ENCODE data around the gene LYSMD2. TPM values are rescaled to one million over a fixed set of nuclear protein-coding genes. Genes with fewer than 3 reads are reported as not detected.

The LYSMD2 gene
- total RNA-seq, 1 donor, result 3.1 TPM

DNA sequence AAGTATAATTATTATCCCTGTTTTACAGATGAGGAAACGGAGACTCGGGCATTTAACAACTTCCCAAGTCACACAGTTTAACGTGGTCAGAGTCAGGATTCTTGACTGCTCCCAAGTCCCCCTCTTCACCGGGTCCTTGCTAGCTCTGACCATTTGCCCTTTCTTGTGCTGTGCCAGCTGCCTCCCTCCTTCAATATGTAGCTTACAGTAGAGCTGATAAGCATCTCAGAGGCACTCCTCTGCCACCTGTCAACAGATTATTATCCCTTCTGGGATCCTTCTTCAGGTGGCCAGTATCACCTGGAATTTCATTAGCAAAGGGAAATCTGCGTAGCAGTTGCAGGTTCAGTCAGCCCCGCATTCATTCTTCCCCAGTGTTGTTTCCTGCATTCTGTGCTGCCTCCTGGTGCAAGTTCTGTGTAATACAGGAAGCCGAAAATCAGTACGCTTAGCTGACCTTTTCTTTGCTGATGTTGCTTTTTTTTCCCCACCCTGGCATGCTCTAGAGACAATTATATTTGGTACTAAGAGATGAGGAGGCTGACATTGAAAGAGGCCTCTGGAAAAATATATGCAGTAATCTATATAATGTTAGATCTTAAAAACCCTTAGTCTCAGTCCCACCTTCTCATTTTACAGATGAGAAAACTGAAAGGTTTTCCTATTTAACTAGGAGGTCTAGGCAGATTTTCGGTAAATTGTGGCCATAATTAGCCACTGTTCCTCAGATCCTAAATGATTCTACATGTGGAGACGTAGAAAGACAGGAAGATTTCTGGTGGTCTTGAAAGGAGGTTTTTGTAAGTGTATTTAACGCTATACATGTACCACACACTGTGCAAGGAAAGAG, 38.7 kb upstream of the LYSMD2 start:
- DNase-seq (ENCODE audit: low read depth), result peak; percentile 57
- TF ChIP-seq, protein P1, sequence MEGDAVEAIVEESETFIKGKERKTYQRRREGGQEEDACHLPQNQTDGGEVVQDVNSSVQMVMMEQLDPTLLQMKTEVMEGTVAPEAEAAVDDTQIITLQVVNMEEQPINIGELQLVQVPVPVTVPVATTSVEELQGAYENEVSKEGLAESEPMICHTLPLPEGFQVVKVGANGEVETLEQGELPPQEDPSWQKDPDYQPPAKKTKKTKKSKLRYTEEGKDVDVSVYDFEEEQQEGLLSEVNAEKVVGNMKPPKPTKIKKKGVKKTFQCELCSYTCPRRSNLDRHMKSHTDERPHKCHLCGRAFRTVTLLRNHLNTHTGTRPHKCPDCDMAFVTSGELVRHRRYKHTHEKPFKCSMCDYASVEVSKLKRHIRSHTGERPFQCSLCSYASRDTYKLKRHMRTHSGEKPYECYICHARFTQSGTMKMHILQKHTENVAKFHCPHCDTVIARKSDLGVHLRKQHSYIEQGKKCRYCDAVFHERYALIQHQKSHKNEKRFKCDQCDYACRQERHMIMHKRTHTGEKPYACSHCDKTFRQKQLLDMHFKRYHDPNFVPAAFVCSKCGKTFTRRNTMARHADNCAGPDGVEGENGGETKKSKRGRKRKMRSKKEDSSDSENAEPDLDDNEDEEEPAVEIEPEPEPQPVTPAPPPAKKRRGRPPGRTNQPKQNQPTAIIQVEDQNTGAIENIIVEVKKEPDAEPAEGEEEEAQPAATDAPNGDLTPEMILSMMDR (IDR thresholded peaks at IDR 0.05; ENCODE audit: insufficient read depth, low read length), result peak; percentile 82

DNA sequence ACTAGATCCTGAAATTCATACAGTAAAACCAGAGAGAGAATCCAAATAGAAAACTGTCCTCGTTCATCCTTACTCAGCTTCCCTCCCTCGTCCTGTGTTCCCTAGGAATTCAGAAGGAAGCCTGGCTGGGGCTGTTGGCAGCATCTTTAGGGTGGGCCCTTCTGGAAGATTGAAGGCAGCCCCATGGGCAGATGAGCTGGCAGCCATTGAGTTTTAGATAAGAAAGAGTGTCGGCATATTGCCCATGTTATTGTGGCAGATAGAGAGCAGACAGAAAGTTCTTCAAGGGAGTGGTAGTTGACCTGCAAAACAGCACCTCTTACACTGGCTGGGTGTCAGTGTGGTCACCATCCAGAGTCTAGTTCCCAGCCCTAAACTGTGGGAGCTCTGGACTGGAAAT, 37.5 kb upstream of the LYSMD2 start:
- peak; percentile 34 for DNase-seq (ENCODE audit: low read depth)
- TF ChIP-seq, protein P1 (IDR thresholded peaks at IDR 0.05; ENCODE audit: insufficient read depth, low read length), result no peak
- H3K4me3 ChIP-seq (ENCODE audit: low read depth, low read length), result no peak overlapping the region

More for the DNA sequence above, 38.7 kb upstream of the LYSMD2 start:
- H3K4me3 ChIP-seq (ENCODE audit: low read depth, low read length), result no peak overlapping the region

DNA sequence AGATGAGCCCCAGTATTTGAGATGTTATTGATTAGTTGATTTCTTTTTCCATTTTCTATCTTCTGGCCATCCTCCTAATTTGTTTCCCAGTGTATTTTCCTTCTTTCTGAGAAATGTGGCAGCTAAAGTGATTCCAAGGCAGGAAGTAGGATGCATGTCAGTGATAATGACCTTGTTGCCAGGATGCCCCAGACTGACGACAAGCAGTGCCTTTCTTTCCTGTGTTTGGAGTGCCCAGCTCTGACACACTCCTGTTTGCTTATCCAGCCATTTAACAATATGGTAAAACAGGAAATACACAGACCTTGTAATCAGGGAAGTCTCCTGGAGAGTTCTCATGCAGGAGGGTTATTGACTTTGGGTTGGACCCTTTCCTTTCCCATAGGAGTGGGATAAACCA, 34.3 kb upstream of the LYSMD2 start:
- TF ChIP-seq, protein P1 (IDR thresholded peaks at IDR 0.05; ENCODE audit: insufficient read depth, low read length), result no peak
- no peak for DNase-seq (ENCODE audit: low read depth)

DNA sequence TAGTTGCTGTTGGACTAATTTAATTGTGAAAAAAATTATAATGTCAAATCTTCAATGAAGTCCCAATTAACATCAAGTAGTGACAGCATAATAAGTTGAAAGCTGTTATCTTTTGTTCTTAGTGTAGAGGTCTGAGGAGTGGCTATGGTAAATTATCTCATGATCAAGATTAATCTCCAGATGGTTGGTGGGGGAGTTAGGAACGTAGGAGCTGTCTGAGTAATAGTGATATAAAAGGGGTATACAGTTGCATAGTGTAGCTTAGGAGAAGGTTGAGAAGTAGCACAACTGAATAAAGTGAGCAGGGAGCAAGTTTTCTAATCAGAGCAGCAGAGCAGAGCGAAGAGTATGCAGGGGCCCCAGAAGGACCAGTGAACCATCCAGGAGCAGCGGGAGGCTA, 33.4 kb upstream of the LYSMD2 start:
- TF ChIP-seq, protein P1 (IDR thresholded peaks at IDR 0.05; ENCODE audit: insufficient read depth, low read length), result no peak
- DNase-seq (ENCODE audit: low read depth), result no peak
- no peak overlapping the region for H3K4me3 ChIP-seq (ENCODE audit: low read depth, low read length)

More for the DNA sequence above, 34.3 kb upstream of the LYSMD2 start:
- no peak overlapping the region for H3K4me3 ChIP-seq (ENCODE audit: low read depth, low read length)

DNA sequence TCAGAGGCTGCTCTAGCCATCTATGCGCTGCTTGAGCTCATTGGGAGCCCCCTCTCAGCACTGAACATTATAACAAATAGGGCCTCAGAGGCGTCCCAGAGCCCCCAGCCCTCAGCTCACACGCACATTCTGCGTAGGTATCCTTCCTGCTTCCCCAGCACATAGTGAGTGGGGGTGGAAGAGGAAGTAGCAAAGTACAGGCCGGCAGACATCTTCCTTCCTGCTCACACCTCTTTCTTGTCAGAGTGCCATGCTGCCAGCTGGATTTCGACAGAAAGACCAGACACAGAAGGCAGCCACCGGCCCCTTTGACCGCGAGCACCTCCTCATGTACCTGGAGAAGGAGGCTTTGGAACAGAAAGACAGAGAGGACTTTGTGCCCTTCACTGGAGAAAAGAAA, 30.6 kb upstream of the LYSMD2 start:
- H3K4me3 ChIP-seq (ENCODE audit: low read depth, low read length), result no peak overlapping the region
- DNase-seq (ENCODE audit: low read depth), result no peak
- TF ChIP-seq, protein P1 (IDR thresholded peaks at IDR 0.05; ENCODE audit: insufficient read depth, low read length), result no peak

DNA sequence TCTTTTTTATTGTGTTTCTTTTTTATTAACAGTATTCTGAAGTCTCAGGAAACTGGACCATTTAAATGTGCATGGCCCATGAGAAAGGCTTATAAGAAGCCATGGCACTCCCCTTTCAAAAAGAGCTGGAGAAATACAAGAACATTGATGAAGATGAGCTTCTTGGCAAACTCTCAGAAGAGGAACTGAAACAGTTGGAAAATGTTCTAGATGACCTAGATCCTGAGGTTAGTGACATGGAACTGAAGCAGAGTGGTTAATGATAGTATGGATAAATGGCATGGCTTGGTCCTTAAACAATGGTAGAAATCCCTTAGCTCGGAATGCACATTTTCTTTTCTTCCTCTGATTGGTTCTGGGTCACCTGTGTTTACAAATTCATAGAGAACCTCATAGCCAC, 28.9 kb upstream of the LYSMD2 start:
- H3K4me3 ChIP-seq (ENCODE audit: low read depth, low read length), result no peak overlapping the region
- DNase-seq (ENCODE audit: low read depth), result no peak
- TF ChIP-seq, protein P1 (IDR thresholded peaks at IDR 0.05; ENCODE audit: insufficient read depth, low read length), result no peak

Measured in fibroblast of the aortic adventitia (primary cell).